ENCODE measurements around the gene C1QTNF7.

GRCh38 chr4:15489551-15489950, 61.7 kb downstream of the C1QTNF7 start:
- TF ChIP-seq CTCF (IDR thresholded peaks at IDR 0.05) (no peak), EP300 (IDR thresholded peaks at IDR 0.05) (no peak), POLR2A (IDR thresholded peaks at IDR 0.05) (no peak)

All from ovary (tissue), 3 donors.